ENCODE results near the gene CDA. TPM values are rescaled to one million over a fixed set of nuclear protein-coding genes. Genes with fewer than 3 reads are reported as not detected.
A peak's percentile ranks its signal among the peaks of the same experiment; 100 is the strongest.

The CDA gene
- total RNA-seq, 2 donors from 2014 or later, result not detected

GRCh38 chr1:20660363-20660762 lies 71.5 kb downstream of the CDA start:
- peaks cover 37 to 40% of the 10 kb centered on the region in 2 donors for H3K4me1 Mint-ChIP-seq (ENCODE audit: low read depth in 2 of 2)
- H3K27me3 Mint-ChIP-seq, result no peaks in the 10 kb centered on the region
- peaks cover 26% of the 10 kb centered on the region for H3K36me3 Mint-ChIP-seq
- peak overlapping the region; percentile 91 to 97 for H3K27ac Mint-ChIP-seq
- peak overlapping the region; percentile 99 for H3K4me3 Mint-ChIP-seq
- no peaks in the 10 kb centered on the region for H3K9me3 Mint-ChIP-seq
- ATAC-seq, result no peak
- DNase-seq (ENCODE audit: low spot score), result no peak

GRCh38 chr1:20660847-20661206 lies 71.9 kb downstream of the CDA start:
- Mint-ChIP-seq H3K27me3 (no peaks in the 10 kb centered on the region), H3K4me3 (peak overlapping the region; percentile 99), H3K9me3 (no peaks in the 10 kb centered on the region), H3K36me3 (peaks cover 26% of the 10 kb centered on the region), H3K27ac (peak overlapping the region; percentile 91 to 97), H3K4me1 (ENCODE audit: low read depth in 2 of 2) (peaks cover 37 to 40% of the 10 kb centered on the region in 2 donors)
- DNase-seq (ENCODE audit: low spot score), result no peak
- no peak for ATAC-seq

GRCh38 chr1:20661207-20662109 lies 72.6 kb downstream of the CDA start, which contains the start of gene DDOST:
DDOST (minus strand) TSS chr1:20661369; CDS start chr1:20661350, 19 bp downstream.
- ATAC-seq, result peak; percentile 98
- H3K4me1 Mint-ChIP-seq (ENCODE audit: low read depth in 2 of 2), result peaks cover 35 to 40% of the 10 kb centered on the region in 2 donors

DNA sequence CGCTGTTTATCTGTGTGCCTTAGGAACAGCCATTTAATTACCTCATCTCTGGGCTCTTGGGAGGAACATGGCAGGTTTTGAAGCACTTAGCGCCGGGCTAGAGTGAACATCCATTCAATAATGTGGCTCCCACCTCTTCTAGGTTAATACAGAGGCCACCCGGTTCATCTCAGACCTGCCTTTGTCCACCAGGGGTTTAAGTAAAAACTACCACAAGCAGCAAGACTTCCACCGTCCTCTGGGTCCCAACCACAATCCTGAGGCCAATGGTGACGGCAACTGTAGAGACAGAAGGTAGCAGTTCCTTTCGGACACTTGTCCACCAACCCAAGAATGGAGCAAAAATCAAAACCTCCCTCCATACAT lies 73.2 kb downstream of the CDA start:
- peak overlapping the region; percentile 91 to 97 for H3K27ac Mint-ChIP-seq
- H3K36me3 Mint-ChIP-seq, result peaks cover 17% of the 10 kb centered on the region
- no peaks in the 10 kb centered on the region for H3K27me3 Mint-ChIP-seq
- ATAC-seq (no peak), DNase-seq (ENCODE audit: low spot score) (no peak)
- no peaks in the 10 kb centered on the region for H3K9me3 Mint-ChIP-seq
- H3K4me1 Mint-ChIP-seq (ENCODE audit: low read depth in 2 of 2), result peaks cover 33 to 39% of the 10 kb centered on the region in 2 donors
- H3K4me3 Mint-ChIP-seq, result peak overlapping the region; percentile 99

More at GRCh38 chr1:20661207-20662109, 72.6 kb downstream of the CDA start, which contains the start of gene DDOST:
- DNase-seq (ENCODE audit: low spot score), result peak; percentile 98
- Mint-ChIP-seq H3K4me3 (peak within 1 kb of the TSS; percentile 99), H3K27ac (peak within 1 kb of the TSS; percentile 91 to 97), H3K36me3 (peaks cover 24% of the 10 kb centered on the region), H3K9me3 (no peaks in the 10 kb centered on the region), H3K27me3 (no peaks in the 10 kb centered on the region)

GRCh38 chr1:20663365-20663764 lies 74.5 kb downstream of the CDA start:
- Mint-ChIP-seq H3K27ac (peak overlapping the region in 1 of 2 donors; percentile 44), H3K27me3 (no peaks in the 10 kb centered on the region), H3K4me1 (ENCODE audit: low read depth in 2 of 2) (peaks cover 30 to 36% of the 10 kb centered on the region in 2 donors), H3K4me3 (peak overlapping the region; percentile 99), H3K36me3 (peaks cover 15% of the 10 kb centered on the region), H3K9me3 (no peaks in the 10 kb centered on the region)
- DNase-seq (ENCODE audit: low spot score), result no peak
- no peak for ATAC-seq

DNA sequence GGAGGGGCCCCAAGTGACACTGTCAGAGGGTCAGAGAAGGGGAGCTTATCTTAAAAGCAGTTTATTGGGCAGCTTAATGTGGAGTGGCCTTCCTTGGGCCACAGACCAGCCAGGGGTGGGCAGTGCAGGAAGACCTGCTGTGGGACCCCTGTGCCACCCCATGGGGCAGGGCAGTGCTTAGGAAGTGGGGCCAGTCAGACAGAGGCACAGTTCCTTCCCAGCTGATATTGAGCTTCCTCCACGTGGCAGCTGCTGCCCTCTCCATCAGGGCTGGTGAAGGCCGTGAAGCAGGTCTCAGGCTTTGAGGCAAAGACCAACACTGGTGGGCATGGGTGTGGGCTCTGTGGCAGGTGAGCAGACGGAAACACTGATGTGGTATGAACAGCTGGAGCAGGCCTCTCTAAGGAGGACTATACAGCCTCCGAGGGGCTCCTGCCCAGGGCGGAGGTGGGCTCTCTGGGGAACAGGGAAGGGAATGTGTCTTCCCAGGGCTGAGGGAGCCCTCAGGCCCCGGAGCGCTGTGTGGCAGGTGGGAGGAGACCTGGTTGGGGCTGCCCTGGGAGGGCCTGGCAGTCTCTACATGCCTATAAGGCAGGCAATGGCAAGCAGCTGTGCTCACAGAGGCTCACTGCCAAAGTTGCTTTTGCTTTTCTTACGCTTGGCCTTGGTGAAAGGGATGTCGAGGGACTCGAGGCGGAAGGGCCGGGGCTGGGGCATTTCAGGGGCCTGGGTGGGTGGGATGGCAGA lies 75.2 kb downstream of the CDA start:
- Mint-ChIP-seq H3K36me3 (peaks cover 14% of the 10 kb centered on the region), H3K9me3 (no peaks in the 10 kb centered on the region), H3K4me3 (no peak overlapping the region), H3K4me1 (ENCODE audit: low read depth in 2 of 2) (peaks cover 28 to 33% of the 10 kb centered on the region in 2 donors), H3K27ac (peak overlapping the region in 1 of 2 donors; percentile 44), H3K27me3 (no peaks in the 10 kb centered on the region)
- DNase-seq (ENCODE audit: low spot score) (no peak), ATAC-seq (no peak)

- DNase-seq (ENCODE audit: low spot score) (no peak), ATAC-seq (no peak)
- Mint-ChIP-seq H3K4me3 (no peak overlapping the region), H3K27ac (no peak overlapping the region), H3K9me3 (no peaks in the 10 kb centered on the region), H3K27me3 (no peaks in the 10 kb centered on the region), H3K36me3 (peaks cover 1% of the 10 kb centered on the region), H3K4me1 (ENCODE audit: low read depth in 2 of 2) (peaks cover 13 to 18% of the 10 kb centered on the region in 2 donors)
Observed at GRCh38 chr1:20665726-20666125, 76.8 kb downstream of the CDA start.

GRCh38 chr1:20666146-20666545 lies 77.2 kb downstream of the CDA start:
- Mint-ChIP-seq H3K27ac (no peak overlapping the region), H3K27me3 (no peaks in the 10 kb centered on the region), H3K4me3 (no peak overlapping the region), H3K9me3 (no peaks in the 10 kb centered on the region), H3K4me1 (ENCODE audit: low read depth in 2 of 2) (peaks cover 13 to 17% of the 10 kb centered on the region in 2 donors), H3K36me3 (no peaks in the 10 kb centered on the region)
- ATAC-seq, result no peak
- no peak for DNase-seq (ENCODE audit: low spot score)

DNA sequence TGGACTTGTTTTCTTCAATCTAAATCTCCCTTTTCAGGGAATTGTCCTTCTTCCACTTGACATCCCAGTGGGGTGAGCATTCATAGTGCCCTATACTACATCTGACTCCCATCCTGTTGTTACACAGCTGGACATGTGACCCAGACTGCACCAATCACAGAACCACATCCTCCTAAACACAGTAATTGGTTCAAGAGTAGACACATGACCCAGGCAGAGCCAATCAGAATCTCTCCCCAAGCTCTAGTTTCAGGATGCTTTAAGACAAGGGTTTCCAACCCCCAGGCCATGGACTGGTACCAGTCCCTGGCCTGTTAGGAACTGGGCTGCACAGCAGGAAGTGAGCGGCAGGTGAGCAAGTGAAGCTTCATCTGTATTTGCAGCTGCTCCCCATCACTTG lies 77.9 kb downstream of the CDA start:
- no peak overlapping the region for H3K4me3 Mint-ChIP-seq
- H3K36me3 Mint-ChIP-seq, result no peaks in the 10 kb centered on the region
- ATAC-seq (peak; percentile 71 to 79), DNase-seq (ENCODE audit: low spot score) (no peak)
- H3K9me3 Mint-ChIP-seq, result no peaks in the 10 kb centered on the region
- peak overlapping the region in 1 of 2 donors; percentile 6 for H3K27ac Mint-ChIP-seq
- H3K27me3 Mint-ChIP-seq, result no peaks in the 10 kb centered on the region
- H3K4me1 Mint-ChIP-seq (ENCODE audit: low read depth in 2 of 2), result peaks cover 13 to 17% of the 10 kb centered on the region in 2 donors

Other genes with a start within 250 kb of the CDA start
- 1 to 10 TPM; 1.1 to 2.1 TPM for gene CAMK2N1, start 102.9 kb upstream of the CDA start, total RNA-seq
- 10 to 100 TPM; 23.3 to 30.6 TPM for gene MUL1, start 80.9 kb upstream of the CDA start, total RNA-seq
- gene FAM43B, start 36.5 kb upstream of the CDA start, total RNA-seq, result not detected
- 1 to 10 TPM; 3.8 to 4.7 TPM for gene PINK1, start 44.4 kb downstream of the CDA start, total RNA-seq
- gene DDOST, start 72.3 kb downstream of the CDA start, total RNA-seq, result 100 to 1,000 TPM; 176 to 227 TPM
- not detected for gene KIF17, start 128.9 kb downstream of the CDA start, total RNA-seq
- under 1 TPM; 0.14 to 0.19 TPM for gene SH2D5, start 143.6 kb downstream of the CDA start, total RNA-seq
- 100 to 1,000 TPM; 182 to 347 TPM for gene HP1BP3, start 198.2 kb downstream of the CDA start, total RNA-seq

Data from natural killer cell treated with Interleukin-12 subunit alpha and Interleukin-12 subunit beta and Interleukin-15 and Interleukin-18, amount 100 ng/mL, for 72 hours (primary cell).